Measurements from ENCODE around the gene GRHL1.

- TF ChIP-seq POLR2AphosphoS5 (IDR thresholded peaks at IDR 0.05; ENCODE audit: low read depth, low read length) (no peak), FOXP2 (optimal IDR thresholded peaks at IDR 0.05; ENCODE audit: borderline replicate concordance, extremely low read depth, extremely low read length, insufficient read depth) (no peak), TAF1 (IDR thresholded peaks at IDR 0.05; ENCODE audit: borderline replicate concordance, insufficient read depth, low read length) (no peak), SIN3A (IDR thresholded peaks at IDR 0.05; ENCODE audit: borderline replicate concordance, insufficient read depth, low read length) (no peak)
- TF ChIP-seq, protein P1, sequence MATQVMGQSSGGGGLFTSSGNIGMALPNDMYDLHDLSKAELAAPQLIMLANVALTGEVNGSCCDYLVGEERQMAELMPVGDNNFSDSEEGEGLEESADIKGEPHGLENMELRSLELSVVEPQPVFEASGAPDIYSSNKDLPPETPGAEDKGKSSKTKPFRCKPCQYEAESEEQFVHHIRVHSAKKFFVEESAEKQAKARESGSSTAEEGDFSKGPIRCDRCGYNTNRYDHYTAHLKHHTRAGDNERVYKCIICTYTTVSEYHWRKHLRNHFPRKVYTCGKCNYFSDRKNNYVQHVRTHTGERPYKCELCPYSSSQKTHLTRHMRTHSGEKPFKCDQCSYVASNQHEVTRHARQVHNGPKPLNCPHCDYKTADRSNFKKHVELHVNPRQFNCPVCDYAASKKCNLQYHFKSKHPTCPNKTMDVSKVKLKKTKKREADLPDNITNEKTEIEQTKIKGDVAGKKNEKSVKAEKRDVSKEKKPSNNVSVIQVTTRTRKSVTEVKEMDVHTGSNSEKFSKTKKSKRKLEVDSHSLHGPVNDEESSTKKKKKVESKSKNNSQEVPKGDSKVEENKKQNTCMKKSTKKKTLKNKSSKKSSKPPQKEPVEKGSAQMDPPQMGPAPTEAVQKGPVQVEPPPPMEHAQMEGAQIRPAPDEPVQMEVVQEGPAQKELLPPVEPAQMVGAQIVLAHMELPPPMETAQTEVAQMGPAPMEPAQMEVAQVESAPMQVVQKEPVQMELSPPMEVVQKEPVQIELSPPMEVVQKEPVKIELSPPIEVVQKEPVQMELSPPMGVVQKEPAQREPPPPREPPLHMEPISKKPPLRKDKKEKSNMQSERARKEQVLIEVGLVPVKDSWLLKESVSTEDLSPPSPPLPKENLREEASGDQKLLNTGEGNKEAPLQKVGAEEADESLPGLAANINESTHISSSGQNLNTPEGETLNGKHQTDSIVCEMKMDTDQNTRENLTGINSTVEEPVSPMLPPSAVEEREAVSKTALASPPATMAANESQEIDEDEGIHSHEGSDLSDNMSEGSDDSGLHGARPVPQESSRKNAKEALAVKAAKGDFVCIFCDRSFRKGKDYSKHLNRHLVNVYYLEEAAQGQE (IDR thresholded peaks at IDR 0.05; ENCODE audit: insufficient read depth in 1 of 2, low read depth in 2 of 2, low read length in 2 of 2) = 0 out of 4 replicates have a peak, but pooled peaks of 1 of the 2 experiments have one; percentile 21
Observed at GRCh38 chr2:10033251-10034006, 81.9 kb downstream of the GRHL1 start.
